H9 (cell line): Measurements from ENCODE around the gene OR52K2. TPM values are rescaled to one million over a fixed set of nuclear protein-coding genes. Genes with fewer than 3 reads are reported as not detected.

Experiments used
- DNase-seq: peaks from one replicate; pipeline ENCODE4 v3.0.0-alpha.2; 2017
- H2AFZ ChIP-seq: one replicate; pipeline ENCODE4 v1.6.1; 2013; ENCODE audit warnings: mild to moderate bottlenecking, low read length, control low read depth, moderate library complexity
- H2AK5ac ChIP-seq: 2 replicates; pipeline ENCODE4 v1.6.1; 2013; ENCODE audit warnings: low read length, control low read depth, mixed read lengths; ENCODE audit not compliant: insufficient read length
- H2BK120ac ChIP-seq: one replicate; pipeline ENCODE4 v1.6.1; 2013; ENCODE audit warnings: low read depth, mild to moderate bottlenecking, low read length, control low read depth, inconsistent platforms; ENCODE audit not compliant: poor library complexity, severe bottlenecking
- H2BK12ac ChIP-seq: 2 replicates; pipeline ENCODE4 v1.6.1; 2013; ENCODE audit warnings: low read length, control low read depth, mixed read lengths, low read depth; ENCODE audit not compliant: insufficient read length
- H2BK15ac ChIP-seq: 2 replicates; pipeline ENCODE4 v1.6.1; 2013; ENCODE audit warnings: low read depth, low read length, control low read depth
- H2BK20ac ChIP-seq: one replicate; pipeline ENCODE4 v1.6.1; 2013; ENCODE audit warnings: low read depth, mild to moderate bottlenecking, low read length, control low read depth, inconsistent platforms; ENCODE audit not compliant: poor library complexity, severe bottlenecking
- H2BK5ac ChIP-seq: 2 replicates; pipeline ENCODE4 v1.6.1; 2013; ENCODE audit warnings: low read length, control low read depth, mixed read lengths; ENCODE audit not compliant: insufficient read length
- H3K14ac ChIP-seq: 2 replicates; pipeline ENCODE4 v1.6.1; 2013; ENCODE audit warnings: low read length, control low read depth; ENCODE audit not compliant: insufficient read depth
- H3K18ac ChIP-seq: 2 replicates; pipeline ENCODE4 v1.6.1; 2013; ENCODE audit warnings: low read depth, mild to moderate bottlenecking, mixed read lengths, low read length, control low read depth; ENCODE audit not compliant: insufficient read length
- H3K23ac ChIP-seq: 2 replicates; pipeline ENCODE4 v1.6.1; 2013; ENCODE audit warnings: low read length, control low read depth, mixed read lengths, low read depth; ENCODE audit not compliant: insufficient read length
- H3K23me2 ChIP-seq: 2 replicates; pipeline ENCODE4 v1.6.1; 2013; ENCODE audit warnings: low read depth, mild to moderate bottlenecking, mixed read lengths, low read length, control low read depth; ENCODE audit not compliant: insufficient read length, poor library complexity, severe bottlenecking
- H3K27ac ChIP-seq: 2 replicates; pipeline ENCODE4 v1.5.1; 2013; ENCODE audit warnings: low read length, control low read depth, mixed read lengths, low read depth; ENCODE audit not compliant: insufficient read length
- H3K27me3 ChIP-seq: 2 replicates; pipeline ENCODE4 v1.6.1; 2013; ENCODE audit warnings: low read length, control low read depth, inconsistent platforms; ENCODE audit not compliant: insufficient read depth
- H3K4ac ChIP-seq: 2 replicates; pipeline ENCODE4 v1.6.1; 2013; ENCODE audit warnings: low read depth, mild to moderate bottlenecking, control low read depth, inconsistent platforms, low read length, moderate library complexity
- H3K4me1 ChIP-seq: 2 replicates; pipeline ENCODE4 v1.6.1; 2013; ENCODE audit warnings: low read length, control low read depth, inconsistent platforms; ENCODE audit not compliant: insufficient read depth
- H3K4me2 ChIP-seq: 2 replicates; pipeline ENCODE4 v1.6.1; 2013; ENCODE audit warnings: low read length, control low read depth, mixed read lengths; ENCODE audit not compliant: insufficient read length, insufficient read depth
- H3K56ac ChIP-seq: 2 replicates; pipeline ENCODE4 v1.6.1; 2013; ENCODE audit warnings: low read depth, mild to moderate bottlenecking, mixed read lengths, low read length, control low read depth; ENCODE audit not compliant: insufficient read length
- H3K79me1 ChIP-seq: 2 replicates; pipeline ENCODE4 v1.6.1; 2013; ENCODE audit warnings: low read depth, mild to moderate bottlenecking, moderate library complexity, low read length, control low read depth, inconsistent platforms; ENCODE audit not compliant: insufficient read depth, poor library complexity, severe bottlenecking
- H3K79me2 ChIP-seq: 2 replicates; pipeline ENCODE4 v1.6.1; 2013; ENCODE audit warnings: low read length, control low read depth, inconsistent platforms; ENCODE audit not compliant: insufficient read depth
- H3K9ac ChIP-seq: 2 replicates; pipeline ENCODE4 v1.6.1; 2013; ENCODE audit warnings: low read length, control low read depth, mixed read lengths; ENCODE audit not compliant: insufficient read length; ENCODE audit errors: extremely low read depth
- H3K9me3 ChIP-seq: one replicate; pipeline ENCODE4 v1.6.1; 2013; ENCODE audit warnings: low read depth, low read length, inconsistent platforms; ENCODE audit not compliant: control insufficient read depth
- H3T11ph ChIP-seq: one replicate; pipeline ENCODE4 v1.6.1; 2013; ENCODE audit warnings: mild to moderate bottlenecking, low read length, control low read depth, inconsistent platforms
- H4K20me1 ChIP-seq: one replicate; pipeline ENCODE4 v1.6.1; 2013; ENCODE audit not compliant: control insufficient read depth, insufficient read length, insufficient read depth
- H4K5ac ChIP-seq: 2 replicates; pipeline ENCODE4 v1.6.1; 2013; ENCODE audit warnings: low read depth, mild to moderate bottlenecking, mixed read lengths, low read length, control low read depth; ENCODE audit not compliant: insufficient read length
- H4K8ac ChIP-seq: replicated peaks from 2 replicates; pipeline ENCODE4 v1.6.1; 2013; ENCODE audit warnings: low read length, control low read depth, mixed read lengths, low read depth; ENCODE audit not compliant: insufficient read length
- H4K91ac ChIP-seq: 2 replicates; pipeline ENCODE4 v1.6.1; 2013; ENCODE audit warnings: low read depth, mild to moderate bottlenecking, moderate library complexity, mixed read lengths, low read length, control low read depth; ENCODE audit not compliant: insufficient read length
- H3K27ac Mint-ChIP-seq, 3 experiments: 2 replicates in 2 of 3; 3 replicates in 1 of 3; pipeline ENCODE4 v1.8.0; 2020 to 2021; ENCODE audit warnings: mixed read lengths in 3 of 3, mild to moderate bottlenecking in 1 of 3, moderate library complexity in 1 of 3
- H3K27me3 Mint-ChIP-seq: 2 replicates; pipeline ENCODE4 v1.8.0; 2021; ENCODE audit warnings: low read depth, mild to moderate bottlenecking, moderate library complexity, mixed read lengths
- H3K36me3 Mint-ChIP-seq, 3 experiments: 2 replicates in 2 of 3; 3 replicates in 1 of 3; pipeline ENCODE4 v1.8.0; 2020 to 2021; ENCODE audit warnings: low read depth in 3 of 3, mixed read lengths in 3 of 3; ENCODE audit not compliant: insufficient read depth in 1 of 3
- H3K4me1 Mint-ChIP-seq, 2 experiments: 2 replicates each; pipeline ENCODE4 v1.8.0; 2020; ENCODE audit warnings: mixed read lengths in 2 of 2
- H3K4me3 Mint-ChIP-seq, 2 experiments: 2 replicates in 1 of 2; 3 replicates in 1 of 2; pipeline ENCODE4 v1.8.0; 2020 to 2021; ENCODE audit warnings: mild to moderate bottlenecking in 2 of 2, mixed read lengths in 2 of 2, moderate library complexity in 1 of 2
- H3K9me3 Mint-ChIP-seq, 2 experiments: 2 replicates in 1 of 2; 3 replicates in 1 of 2; pipeline ENCODE4 v1.8.0; 2020; ENCODE audit warnings: mild to moderate bottlenecking in 2 of 2, mixed read lengths in 2 of 2, moderate library complexity in 1 of 2
- CTCF ChIP-seq: fragments of 200-600 bp; sonication (generic); conservative IDR thresholded peaks from 3 replicates; pipeline ENCODE4 v1.8.0; 2021; ENCODE audit warnings: antibody characterized with exemption, mild to moderate bottlenecking
- WGBS: extraction: QIAGEN DNeasy Blood & Tissue Kit; methylation state at CpG from one replicate; pipeline ENCODE4 v1.1.7; 2013; ENCODE audit warnings: missing lambda C conversion rate, low lambda C conversion rate, mixed read lengths; ENCODE audit not compliant: insufficient read length; ENCODE audit errors: extremely low coverage; 5-methylcytosine and 5-hydroxymethylcytosine counted together
- total RNA-seq: library from RNA; stranded (reverse); gene quantifications from 2 replicates; pipeline ENCODE4 v1.2.1, GENCODE V29; 2021

Gene OR52K2
- total RNA-seq, 1 experiment from 2014 or later = not detected

GRCh38 chr11:4479644-4480043 lies 30.5 kb downstream of the OR52K2 start:
- Histone ChIP-seq H3K79me2 (no peaks in the 10 kb centered on the region), H3K4me2 (no peak overlapping the region), H2BK20ac (no peak overlapping the region), H4K5ac (no peak overlapping the region), H2AK5ac (no peak overlapping the region), H4K20me1 (no peaks in the 10 kb centered on the region), H3K9me3 (no peaks in the 10 kb centered on the region), H4K91ac (no peak overlapping the region), H3K79me1 (no peaks in the 10 kb centered on the region), H2BK15ac (no peak overlapping the region), H2BK120ac (no peak overlapping the region), H4K8ac (no peak overlapping the region), H3K23ac (no peak overlapping the region), H2BK5ac (no peak overlapping the region), H2AFZ (no peak overlapping the region), H3T11ph (no peak overlapping the region), H3K14ac (no peak overlapping the region), H3K56ac (no peak overlapping the region), H3K9ac (no peak overlapping the region), H3K18ac (no peak overlapping the region), H3K27me3 (no peaks in the 10 kb centered on the region), H3K27ac (no peak overlapping the region), H3K4ac (no peak overlapping the region), H2BK12ac (no peak overlapping the region), H3K23me2 (no peaks in the 10 kb centered on the region), H3K4me1 (no peaks in the 10 kb centered on the region; the same call in 1 of the 2 replicates)
- H3K4me3 Mint-ChIP-seq = no peak overlapping the region
- H3K27ac Mint-ChIP-seq = no peak overlapping the region
- WGBS = no CpG with 5 or more reads among the region's 1 CpG
- DNase-seq = no peak
- H3K27me3 Mint-ChIP-seq = no peaks in the 10 kb centered on the region
- H3K4me1 Mint-ChIP-seq = peaks cover 6 to 10% of the 10 kb centered on the region in 2 experiments
- no peaks in the 10 kb centered on the region; a peak in 1 of 5 replicates for H3K9me3 Mint-ChIP-seq
- TF ChIP-seq CTCF = no peak
- H3K36me3 Mint-ChIP-seq = no peaks in the 10 kb centered on the region; a peak in 2 of 7 replicates
